Activated B cell treated with CpG ODN at 0.5 μM for 24 hours (primary cell): ENCODE results near the gene FAM168A. TPM values are rescaled to one million over a fixed set of nuclear protein-coding genes. Genes with fewer than 3 reads are reported as not detected.

ENCODE experiments used
- ATAC-seq: fragments of 200-7000 bp; cut with Tn5 transposase; one replicate; pipeline ENCODE4 v1.10.0; 2021; ENCODE audit warnings: low read depth, mild to moderate bottlenecking, moderate library complexity
- CTCF ChIA-PET: fragments of 350-600 bp; sonication (Branson Sonifier 250); formaldehyde crosslinking; loops from one replicate; lab custom pipeline; 2021; ENCODE audit warnings: antibody characterized with exemption; lab: Charles Lee
- POLR2A ChIA-PET: fragments of 350-600 bp; sonication (Branson Sonifier 250); formaldehyde crosslinking; loops from one replicate; lab custom pipeline; 2021; ENCODE audit warnings: antibody characterized with exemption; lab: Charles Lee
- DNase-seq: peaks from one replicate; pipeline ENCODE4 v3.0.0; 2022
- H3K27ac Mint-ChIP-seq: one replicate; pipeline ENCODE4 v1.8.0; 2020; ENCODE audit warnings: mixed read lengths
- H3K27me3 Mint-ChIP-seq: one replicate; pipeline ENCODE4 v1.8.0; 2021; ENCODE audit warnings: mixed read lengths
- H3K36me3 Mint-ChIP-seq: one replicate; pipeline ENCODE4 v1.8.0; 2021; ENCODE audit warnings: low read depth, mixed read lengths
- H3K4me1 Mint-ChIP-seq: one replicate; pipeline ENCODE4 v1.8.0; 2021; ENCODE audit warnings: mixed read lengths
- H3K4me3 Mint-ChIP-seq: one replicate; pipeline ENCODE4 v1.8.0; 2020; ENCODE audit warnings: mild to moderate bottlenecking, mixed read lengths
- H3K9me3 Mint-ChIP-seq: one replicate; pipeline ENCODE4 v1.8.0; 2020; ENCODE audit warnings: mixed read lengths
- CTCF ChIP-seq: fragments of 200-600 bp; IDR thresholded peaks from one replicate; pipeline ENCODE4 v1.8.0; 2022; ENCODE audit warnings: antibody characterized with exemption, mild to moderate bottlenecking
- intact Hi-C: fragments of 100-400 bp; cut with micrococcal nuclease; formaldehyde crosslinking; loops from one replicate; pipeline ENCODE4 v1.15.1; 2024
- total RNA-seq: library from RNA; stranded (reverse); gene quantifications from 2 replicates; pipeline ENCODE4 v1.2.3, GENCODE V29; 2022

FAM168A gene
- total RNA-seq, 1 donor from 2014 or later: 16.5 TPM

DNA sequence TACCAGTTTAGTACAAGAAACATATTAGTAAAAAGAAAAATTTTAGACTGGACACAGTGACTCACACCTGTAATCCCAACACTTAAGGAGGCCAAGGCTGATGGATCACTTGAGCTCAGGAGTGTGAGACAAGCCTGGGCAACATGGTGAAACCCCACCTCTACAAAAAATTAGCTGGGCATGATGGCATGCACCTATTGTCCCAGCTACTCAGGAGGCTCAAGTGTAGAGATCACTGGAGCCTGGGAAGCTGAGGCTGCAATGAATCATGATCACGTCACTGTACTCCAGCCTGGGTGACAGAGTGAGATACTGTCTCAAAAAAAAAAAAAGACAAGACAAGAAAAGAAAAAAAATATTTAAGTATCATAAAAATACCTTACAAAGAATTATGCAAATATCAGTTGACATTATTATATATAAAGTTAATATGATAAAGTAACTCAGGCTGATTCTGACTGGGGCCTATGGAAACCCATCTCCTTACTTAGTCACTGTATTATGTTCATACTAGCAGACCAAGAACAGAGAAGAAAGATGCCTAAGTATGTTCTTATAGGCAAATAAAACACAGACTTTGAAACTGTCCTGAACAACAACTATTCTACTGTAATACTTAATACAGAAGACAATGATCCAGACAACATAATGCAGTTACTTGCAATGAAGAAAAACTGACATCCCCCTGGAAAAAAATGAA lies 27.3 kb downstream of the FAM168A start:
- TF ChIP-seq CTCF: no peak
- no peak for DNase-seq
- H3K36me3 Mint-ChIP-seq: peaks cover 9% of the 10 kb centered on the region
- no peaks in the 10 kb centered on the region for H3K4me1 Mint-ChIP-seq
- ChIA-PET POLR2A (no interaction called here), CTCF (interaction anchor here (0.7 to 0.9 kb wide), 2 partner anchors 55 to 92 kb away, joined by 3 to 4 read pairs; no protein-coding TSS in a partner anchor)
- H3K27ac Mint-ChIP-seq: no peak overlapping the region
- no peaks in the 10 kb centered on the region for H3K9me3 Mint-ChIP-seq
- H3K4me3 Mint-ChIP-seq: no peak overlapping the region
- ATAC-seq: no peak
- intact Hi-C loops: no loop called here
- no peaks in the 10 kb centered on the region for H3K27me3 Mint-ChIP-seq

- intact Hi-C loops: no loop called here
- no peak overlapping the region for H3K4me3 Mint-ChIP-seq
- CTCF ChIA-PET: no interaction called here
Measured at GRCh38 chr11:73566977-73567755, 30.7 kb downstream of the FAM168A start.

GRCh38 chr11:73566422-73566821 lies 31.5 kb downstream of the FAM168A start:
- intact Hi-C loops: no loop called here
- no peak overlapping the region for H3K27ac Mint-ChIP-seq
- H3K27me3 Mint-ChIP-seq: no peaks in the 10 kb centered on the region
- no peak for TF ChIP-seq CTCF
- no peaks in the 10 kb centered on the region for H3K9me3 Mint-ChIP-seq
- ChIA-PET POLR2A (no interaction called here), CTCF (no interaction called here)
- no peak for ATAC-seq
- peaks cover 9% of the 10 kb centered on the region for H3K36me3 Mint-ChIP-seq
- no peak for DNase-seq
- no peak overlapping the region for H3K4me3 Mint-ChIP-seq
- no peaks in the 10 kb centered on the region for H3K4me1 Mint-ChIP-seq

More at GRCh38 chr11:73566977-73567755, 30.7 kb downstream of the FAM168A start:
- no peak for ATAC-seq
- POLR2A ChIA-PET: no interaction called here
- no peak for TF ChIP-seq CTCF
- Mint-ChIP-seq H3K36me3 (peaks cover 9% of the 10 kb centered on the region), H3K27me3 (no peaks in the 10 kb centered on the region), H3K9me3 (no peaks in the 10 kb centered on the region), H3K27ac (no peak overlapping the region), H3K4me1 (no peaks in the 10 kb centered on the region)
- no peak for DNase-seq

DNA sequence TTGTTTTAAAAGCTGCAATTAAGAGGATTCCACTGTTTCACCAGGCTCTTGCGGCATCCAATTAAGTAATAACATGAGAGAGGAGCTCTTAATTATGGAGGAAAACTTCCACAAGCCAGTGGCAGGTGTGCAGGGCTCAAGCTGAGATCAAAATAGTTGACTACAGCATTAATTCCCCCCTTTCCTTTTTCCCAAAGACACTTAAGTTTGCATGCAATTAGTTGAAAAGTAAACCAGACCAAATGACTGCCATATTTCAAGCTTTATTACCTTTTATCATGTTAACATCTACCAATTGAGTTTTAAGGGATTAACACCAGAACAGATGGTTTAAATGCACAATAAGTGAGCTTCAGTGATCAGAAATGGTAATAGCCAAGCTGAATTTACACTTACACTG lies 32.1 kb downstream of the FAM168A start:
- TF ChIP-seq CTCF: no peak
- Mint-ChIP-seq H3K9me3 (no peaks in the 10 kb centered on the region), H3K27me3 (no peaks in the 10 kb centered on the region), H3K27ac (no peak overlapping the region), H3K4me1 (no peaks in the 10 kb centered on the region), H3K4me3 (no peak overlapping the region), H3K36me3 (peaks cover 9% of the 10 kb centered on the region)
- POLR2A ChIA-PET: no interaction called here
- no peak for DNase-seq
- no peak for ATAC-seq
- intact Hi-C loops: no loop called here
- CTCF ChIA-PET: no interaction called here

DNA sequence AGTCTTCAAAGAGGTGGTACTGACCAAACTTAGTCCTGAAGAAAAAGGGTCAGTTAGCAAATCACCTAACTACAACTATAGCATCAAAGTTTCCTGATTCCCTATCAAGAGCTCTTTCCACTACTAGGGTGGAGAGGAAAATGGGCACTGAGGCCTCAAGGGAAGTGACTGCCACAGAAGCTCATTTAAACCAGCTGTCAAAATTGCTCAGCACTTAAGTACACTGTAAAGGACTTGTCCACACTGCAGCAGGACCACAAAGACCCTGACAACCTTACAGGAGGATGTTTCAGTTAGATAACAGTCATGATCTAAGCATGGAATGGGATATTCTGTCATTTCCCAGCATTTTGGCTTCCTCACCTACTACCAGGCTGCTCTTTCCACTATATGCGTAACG lies 33.0 kb downstream of the FAM168A start:
- Mint-ChIP-seq H3K9me3 (no peaks in the 10 kb centered on the region), H3K36me3 (peaks cover 6% of the 10 kb centered on the region), H3K27me3 (no peaks in the 10 kb centered on the region), H3K4me3 (no peak overlapping the region), H3K4me1 (no peaks in the 10 kb centered on the region), H3K27ac (no peak overlapping the region)
- no peak for DNase-seq
- no peak for ATAC-seq
- CTCF ChIA-PET: no interaction called here
- intact Hi-C loops: no loop called here
- POLR2A ChIA-PET: interaction anchor here (0.7 kb wide), 1 partner anchor 30 kb away, joined by 3 read pairs; no protein-coding TSS in a partner anchor
- TF ChIP-seq CTCF: no peak
